CD4-positive, alpha-beta T cell treated with Interleukin-1 beta for 1 hour (primary cell): Measurements from ENCODE around the gene PPIC.
"Not testable (repeated sequence)": the region's sequence is repeated elsewhere in the genome, so short reads cannot be mapped to it uniquely, and the experiment has no call there.

ENCODE experiments used
- DNase-seq, 2 donors: peaks; one replicate each; pipeline ENCODE4 v3.0.0-alpha.2; 2020 to 2022

The PPIC gene

DNA sequence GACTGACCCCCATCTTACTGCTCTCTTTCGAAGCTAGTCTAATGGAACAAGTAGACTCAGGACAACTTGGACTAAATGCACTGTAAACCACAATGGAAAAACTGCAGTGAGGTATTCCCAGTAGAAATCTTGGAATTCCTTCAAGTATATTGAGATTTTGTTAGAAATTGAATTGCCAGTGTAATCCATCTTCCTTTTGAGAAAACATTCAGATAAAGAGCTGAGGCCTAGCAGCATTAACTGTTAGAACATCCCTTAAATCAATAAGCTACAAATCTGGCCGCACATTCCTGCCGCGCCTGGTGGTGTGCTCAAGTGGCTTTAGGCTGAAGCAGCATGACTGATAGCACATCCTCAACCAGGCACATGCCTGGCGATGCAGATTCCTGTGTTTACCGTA is 29.3 kb downstream of the PPIC start:
- no peak for DNase-seq

DNA sequence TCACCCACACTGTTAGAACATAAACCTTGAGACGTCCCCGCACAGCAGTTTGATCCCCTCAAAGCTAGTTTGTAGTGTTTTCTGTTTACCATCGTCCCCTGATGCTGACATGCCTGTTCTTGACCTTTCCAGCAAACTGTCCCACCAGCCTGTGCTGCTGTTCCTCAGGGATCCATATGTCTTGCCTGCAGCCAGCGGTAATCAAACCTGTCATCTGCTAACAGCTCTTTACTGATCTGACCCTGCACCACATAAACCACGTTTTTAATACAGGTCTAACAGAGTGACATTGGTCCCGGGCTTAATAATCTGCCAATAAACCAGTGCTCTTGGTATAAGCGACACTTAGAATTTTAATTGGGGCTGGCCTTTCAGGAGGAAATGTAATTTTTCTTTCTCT is 34.7 kb downstream of the PPIC start:
- no peak for DNase-seq

DNA sequence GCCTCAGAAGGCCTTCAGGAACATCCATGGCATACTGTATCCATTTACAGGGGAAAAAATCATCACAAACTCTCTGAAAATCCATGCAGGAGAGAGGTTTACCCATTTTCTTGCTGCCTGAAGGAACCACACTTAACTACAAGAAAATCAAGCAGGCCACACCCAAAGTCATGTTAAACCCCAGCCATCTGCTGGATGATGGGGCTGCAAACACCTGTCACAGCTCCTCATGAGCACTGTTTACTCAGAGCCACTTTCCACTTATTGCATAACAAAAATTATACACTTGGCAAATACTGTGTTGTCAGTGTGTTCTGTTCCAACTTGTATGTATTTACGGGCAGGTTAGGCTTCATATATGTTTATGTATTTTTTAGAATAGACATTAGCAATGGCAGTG is 35.8 kb downstream of the PPIC start:
- DNase-seq: no peak

DNA sequence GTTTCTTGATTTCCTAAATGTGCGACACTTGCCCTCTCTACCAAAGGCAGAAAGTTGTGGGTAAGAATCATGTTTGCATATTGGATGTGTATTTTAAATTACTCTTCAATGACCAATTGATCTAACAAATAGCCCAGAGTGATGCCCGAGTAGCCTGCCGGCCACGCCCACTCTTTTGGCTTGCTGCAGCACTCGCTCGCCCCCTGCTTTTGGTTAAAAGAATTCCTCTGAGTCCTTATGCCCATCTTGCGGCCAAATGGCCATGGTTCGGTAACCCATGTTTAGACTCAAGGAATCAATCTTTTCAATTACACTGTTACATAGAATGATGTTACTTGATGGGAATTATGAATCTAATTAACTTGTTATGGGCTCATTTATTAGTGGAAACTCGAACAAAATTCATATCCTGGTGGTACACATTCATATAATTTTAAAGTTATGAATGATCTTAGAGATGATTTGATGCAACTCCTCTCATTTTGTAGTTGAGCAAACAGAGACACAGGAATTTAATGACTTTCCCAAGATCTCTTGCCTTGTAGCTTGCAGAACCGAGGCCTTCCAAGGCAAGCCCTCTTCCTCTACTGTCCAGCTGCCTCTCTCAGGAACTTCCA is 36.5 kb downstream of the PPIC start:
- peak; percentile 30 to 37 for DNase-seq

DNA sequence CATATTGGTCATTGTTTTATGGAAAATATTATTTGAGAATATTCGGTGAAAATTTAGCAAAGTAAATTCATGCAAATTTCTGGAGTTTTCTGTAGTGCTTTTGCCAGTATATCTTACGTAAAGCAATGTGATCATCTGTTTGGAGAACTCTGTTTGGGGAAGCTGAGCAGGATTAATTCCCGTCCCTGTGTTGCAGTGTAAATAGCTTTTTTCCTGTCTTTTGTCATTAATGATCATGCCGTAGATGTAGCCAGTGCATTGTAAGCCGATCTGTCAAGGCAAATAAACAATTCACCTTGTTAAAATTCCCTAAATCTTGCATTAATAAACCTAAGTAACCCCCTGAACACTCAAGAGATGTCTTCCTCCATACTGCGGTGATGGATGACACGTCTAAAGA is 39.2 kb downstream of the PPIC start:
- no peak for DNase-seq

DNA sequence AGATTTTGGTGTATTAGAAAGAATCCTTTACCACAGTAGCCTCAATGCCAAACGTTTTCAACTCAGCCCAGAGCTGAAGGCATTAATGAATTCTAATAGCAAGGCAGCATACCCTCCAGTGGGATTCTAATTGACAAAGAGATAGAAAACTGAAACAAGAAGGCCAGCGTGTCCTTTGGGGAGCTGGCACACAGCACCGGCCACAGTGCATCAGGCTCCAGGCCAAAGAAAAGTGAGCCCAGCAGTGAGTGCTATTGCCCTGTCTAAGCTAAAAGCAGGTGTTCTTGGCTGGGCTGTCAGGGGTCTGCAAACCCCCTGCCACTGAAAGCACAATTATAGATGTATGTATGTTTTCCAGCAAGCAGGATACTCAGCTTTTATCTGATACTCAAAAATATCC is 40.4 kb downstream of the PPIC start:
- DNase-seq: no peak

DNA sequence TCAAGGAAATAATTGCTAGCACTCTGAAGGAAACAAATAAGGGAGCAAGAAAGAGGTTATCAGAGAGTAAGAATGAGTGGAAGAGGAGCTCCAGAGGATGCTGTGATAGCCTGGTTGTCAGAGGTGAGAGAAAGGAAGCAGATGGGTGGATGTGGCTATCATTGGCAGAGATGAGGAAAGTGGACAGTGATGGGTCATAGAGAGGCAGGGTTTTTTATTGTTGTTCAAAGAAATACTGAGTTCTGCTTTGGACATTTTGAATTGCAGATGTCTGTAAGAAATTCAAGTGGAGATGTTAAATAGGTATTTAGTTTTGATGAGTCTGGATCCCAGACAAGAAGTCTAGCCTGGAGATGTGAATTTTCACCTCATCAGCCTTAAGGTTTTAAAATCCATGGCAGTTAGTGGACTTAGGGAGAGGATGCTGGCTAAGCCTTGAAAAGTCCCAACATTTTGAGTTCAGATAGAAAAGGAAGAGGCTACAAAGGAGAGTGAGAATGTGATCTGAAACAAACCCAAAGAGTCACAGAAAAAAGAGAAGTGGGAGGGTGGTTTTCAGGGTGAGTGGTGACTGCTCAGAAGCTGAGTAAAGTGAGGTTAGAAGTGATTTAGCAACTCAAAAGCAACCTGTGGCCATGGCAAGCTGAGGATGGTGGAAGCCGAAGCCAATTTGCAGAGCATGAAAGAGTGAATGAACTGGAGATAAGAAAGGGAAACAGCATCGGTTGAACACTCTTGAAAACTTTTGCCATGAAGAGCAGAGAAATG is 50.4 kb downstream of the PPIC start:
- DNase-seq: no peak

DNA sequence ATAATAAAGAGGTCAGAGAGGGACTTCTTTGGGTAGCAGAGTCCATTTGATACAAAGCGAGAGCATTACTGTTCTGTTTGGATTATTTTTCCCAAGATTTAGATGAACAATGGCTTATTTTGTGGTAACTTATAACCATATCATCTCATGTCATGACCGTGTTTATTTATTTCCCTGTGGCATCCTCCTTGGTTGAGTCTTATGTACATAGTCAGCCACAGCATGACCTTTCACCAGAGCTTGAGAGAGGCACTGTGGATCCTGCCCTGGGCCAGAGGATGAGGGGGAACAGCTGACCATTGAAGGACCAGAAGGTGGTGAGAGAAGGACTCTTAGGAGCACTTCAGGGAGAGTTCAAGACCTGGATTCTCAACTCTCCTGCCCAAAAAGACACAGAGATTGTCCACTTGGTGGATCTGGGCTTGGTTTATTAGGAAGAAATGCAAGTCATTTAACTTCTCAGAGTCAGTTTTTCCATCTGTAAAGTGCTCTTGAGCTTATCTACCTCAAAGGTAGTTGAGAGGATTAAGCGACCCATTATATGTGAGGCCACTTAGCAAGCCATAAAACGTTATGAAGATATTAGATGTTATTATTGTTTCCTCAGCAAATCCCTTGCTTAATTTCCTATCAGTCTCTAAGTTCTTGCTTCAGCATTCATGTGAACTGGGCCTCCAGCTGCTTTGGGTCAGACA is 51.4 kb downstream of the PPIC start:
- DNase-seq: no peak

DNA sequence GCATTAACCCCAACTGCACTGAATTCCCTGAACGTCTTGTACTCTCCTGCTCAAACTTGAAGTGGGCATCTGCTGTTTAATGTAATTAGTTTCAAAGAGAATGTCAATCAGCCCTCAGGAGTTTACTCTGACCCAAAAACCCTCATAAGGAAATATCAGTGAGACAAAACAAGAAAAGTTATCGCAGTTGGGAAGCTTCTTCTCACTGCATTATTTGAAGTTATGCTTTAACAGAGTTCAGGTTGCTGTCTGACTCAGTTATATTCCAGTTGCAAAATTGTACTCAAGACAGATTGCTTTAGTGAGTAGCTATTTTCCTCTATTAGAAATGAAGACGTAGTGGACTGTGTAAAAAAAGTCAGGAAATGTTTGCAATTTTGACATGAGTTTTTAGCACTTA is 52.1 kb downstream of the PPIC start:
- no peak for DNase-seq

DNA sequence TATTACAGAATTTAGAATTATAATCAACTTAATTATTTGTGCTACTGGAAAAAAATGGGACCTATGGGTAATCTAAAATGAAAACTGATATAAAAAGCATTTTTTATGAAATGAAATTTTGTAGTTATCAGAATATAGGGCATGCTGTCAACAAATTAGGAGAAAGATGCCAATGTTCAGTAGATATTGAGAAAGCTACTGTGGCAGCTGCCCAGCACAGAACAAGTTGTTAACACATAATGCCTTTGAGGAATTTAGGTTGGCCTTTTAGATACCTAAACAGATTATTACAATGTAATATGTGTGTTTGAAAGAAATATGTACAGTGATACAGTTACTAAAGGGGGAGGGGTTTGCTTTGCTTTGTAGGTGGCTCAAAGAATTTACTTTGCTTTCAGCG is 54.1 kb downstream of the PPIC start:
- DNase-seq: no peak

DNA sequence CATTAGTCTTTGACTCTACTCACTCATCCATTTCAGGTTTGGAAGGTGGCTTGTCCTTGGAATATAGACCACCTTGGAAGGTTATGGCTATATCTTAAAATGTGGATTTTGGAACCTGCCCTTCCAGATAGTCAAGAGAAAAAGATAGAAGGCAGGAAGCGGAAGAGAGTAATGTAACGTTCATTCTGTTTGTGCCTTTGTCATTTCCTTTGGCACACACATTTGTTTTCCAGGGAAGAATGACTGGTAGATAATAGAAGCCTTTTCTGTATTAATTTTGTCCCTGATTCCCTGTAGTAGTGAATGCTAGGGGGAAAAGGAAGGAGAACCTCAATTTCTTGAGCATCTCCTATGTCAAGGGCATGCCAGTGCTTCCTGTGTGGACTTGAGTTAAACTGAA is 54.7 kb downstream of the PPIC start:
- DNase-seq: no peak

DNA sequence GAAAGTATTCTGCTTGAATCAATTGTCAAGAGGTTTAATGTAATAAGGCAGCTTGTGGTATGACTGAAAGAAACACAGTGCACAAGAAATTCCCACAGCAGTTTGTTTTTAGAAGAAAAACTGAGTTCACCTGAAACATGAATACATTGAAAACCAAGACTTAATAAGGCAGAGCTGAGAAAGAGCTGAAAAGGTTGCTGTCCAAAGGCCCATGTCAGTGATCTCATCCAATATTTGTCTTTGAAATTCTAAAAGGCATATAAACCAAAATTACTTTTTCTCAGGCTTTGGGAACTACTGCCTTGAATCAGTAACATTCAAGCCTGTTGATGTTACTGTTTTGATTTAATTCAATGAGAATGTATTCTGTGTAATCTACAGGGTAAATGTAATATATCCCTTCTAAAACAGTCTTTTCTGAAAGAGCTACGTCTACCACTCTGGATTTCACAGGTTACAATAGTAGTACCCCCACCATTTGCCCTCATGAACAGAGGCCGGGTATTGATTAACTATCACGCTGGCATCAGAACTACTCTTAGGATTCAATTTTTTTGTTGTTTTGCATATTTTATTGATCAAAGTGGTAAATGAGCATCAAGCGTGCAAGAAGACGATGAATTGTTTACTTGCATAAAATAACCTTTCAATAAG is 57.8 kb downstream of the PPIC start:
- DNase-seq: no peak

DNA sequence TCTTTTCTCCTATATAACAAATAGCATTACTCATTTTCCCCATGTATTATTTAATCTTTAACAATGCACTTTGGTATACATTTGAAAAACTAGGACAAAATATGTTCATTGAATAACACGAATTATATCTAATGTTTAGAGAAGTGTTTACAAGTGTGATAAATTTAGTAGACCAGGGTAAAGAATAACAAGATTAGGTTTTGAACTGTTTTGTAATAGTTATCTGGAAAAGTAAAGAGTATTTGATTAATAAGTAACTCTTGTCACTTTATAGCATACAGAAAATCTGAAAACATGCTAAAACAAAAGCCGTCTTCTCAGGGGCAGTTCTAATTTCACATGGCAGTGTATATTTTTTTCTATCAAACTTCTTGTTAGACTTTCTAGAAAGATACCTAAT is 58.5 kb downstream of the PPIC start:
- no peak for DNase-seq

DNA sequence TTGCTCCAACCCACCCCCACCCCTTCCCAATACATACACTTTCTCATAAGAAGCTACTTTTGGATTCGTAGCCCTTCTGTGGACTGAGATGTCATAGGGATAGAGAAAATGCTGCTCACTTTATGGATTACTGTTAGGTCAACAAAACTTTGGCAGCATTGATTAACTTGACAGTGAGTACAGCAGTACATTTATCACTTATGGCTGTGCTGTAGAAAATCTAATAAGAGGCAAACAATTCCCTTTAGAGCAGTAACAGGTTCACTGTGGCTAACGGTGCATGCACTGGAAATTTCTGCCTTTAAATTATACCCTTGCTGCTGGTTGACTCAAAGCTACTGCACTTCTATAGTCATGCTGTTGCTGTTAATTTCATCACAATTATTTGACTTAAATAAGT is 59.2 kb downstream of the PPIC start:
- DNase-seq: no peak

DNA sequence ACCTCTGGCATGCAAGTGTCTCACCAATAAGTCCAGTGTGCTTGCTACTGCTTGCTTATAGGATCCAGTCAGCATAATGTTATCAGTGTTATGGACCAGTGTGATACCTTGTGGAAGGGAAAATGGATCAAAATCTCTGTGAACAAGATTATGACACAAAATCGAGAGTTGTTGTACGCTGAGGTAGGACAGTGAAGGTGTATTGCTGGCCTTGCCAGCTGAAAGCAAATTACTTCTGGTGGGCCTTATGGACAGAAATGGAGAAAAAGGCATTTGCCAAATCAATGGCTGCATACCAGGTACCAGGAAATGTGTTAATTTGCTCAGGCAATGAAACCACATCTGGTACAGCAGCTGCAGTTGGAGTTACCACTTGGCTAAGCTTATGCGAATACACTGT is 62.3 kb downstream of the PPIC start:
- DNase-seq: not testable (repeated sequence)

DNA sequence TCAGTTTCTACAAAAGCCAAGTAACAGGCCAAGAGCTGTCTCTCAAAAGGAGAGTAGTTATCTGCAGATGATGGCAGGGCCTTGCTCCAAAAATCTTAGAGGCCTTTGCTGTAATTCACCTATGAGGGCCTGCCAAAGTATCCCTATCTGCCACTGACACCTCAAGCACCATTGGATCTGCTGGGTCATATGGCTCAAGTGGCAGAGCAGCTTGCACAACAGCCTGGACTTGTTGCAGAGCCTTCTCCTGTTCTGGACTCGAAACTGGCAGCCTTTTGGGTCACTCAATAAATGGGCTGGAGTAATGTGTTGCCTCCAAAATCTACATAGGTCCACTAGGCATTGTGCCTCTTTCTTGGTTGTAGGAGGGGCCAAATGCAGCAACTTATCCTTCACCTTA is 62.8 kb downstream of the PPIC start:
- not testable (repeated sequence) for DNase-seq
